HG02763 (cell line): Measurements from ENCODE around the gene ZSCAN10.
A peak's percentile ranks its signal among the peaks of the same experiment; 100 is the strongest.

Source experiments
- ATAC-seq: cut with Tn5 transposase; IDR thresholded peaks from one replicate; pipeline ENCODE4 v1.9.1; 2021; ENCODE audit warnings: mild to moderate bottlenecking, moderate library complexity; ENCODE audit not compliant: unreplicated experiment

ZSCAN10 gene

DNA sequence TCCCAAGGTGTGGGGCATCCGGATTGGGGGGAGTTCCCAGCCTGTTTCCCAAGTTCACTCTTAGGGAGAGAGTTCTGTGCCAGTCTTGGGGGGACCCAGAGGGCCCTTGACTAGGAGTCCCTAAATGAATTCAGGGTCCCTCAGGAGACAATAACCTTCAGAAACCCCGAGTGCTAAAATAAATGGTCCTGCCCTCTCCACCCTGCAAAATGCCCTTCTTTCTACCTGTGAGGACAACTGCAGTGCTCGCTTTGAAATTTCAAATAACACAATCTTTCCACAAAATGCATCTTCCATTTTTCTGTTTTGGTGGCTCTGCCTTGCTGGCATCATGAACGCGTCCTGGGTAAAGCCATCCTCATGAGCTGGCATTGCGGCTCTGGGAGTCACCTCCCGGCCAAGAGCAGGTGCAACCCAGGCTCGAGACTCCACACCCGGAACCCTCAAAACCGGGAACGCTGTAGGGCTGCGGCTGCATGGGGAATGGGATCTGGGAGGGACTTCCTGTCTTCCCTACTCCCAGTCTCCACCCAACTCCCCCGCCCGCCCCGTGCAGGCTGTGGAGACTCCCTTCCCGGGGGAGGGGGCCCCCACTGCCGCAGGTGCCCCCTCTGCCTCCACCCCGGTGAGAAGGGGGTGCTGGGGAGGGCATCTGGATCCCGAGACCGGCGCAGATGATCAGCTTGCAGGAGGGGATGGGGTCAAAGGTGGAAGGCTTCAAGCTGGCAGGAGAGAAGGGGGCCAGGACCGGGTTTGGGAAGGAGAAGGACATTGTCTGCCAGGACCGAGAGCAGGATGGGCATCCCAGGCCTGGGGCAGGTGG lies 13.2 kb upstream of the ZSCAN10 start, which contains the start of gene ZNF205:
Gene ZNF205, plus strand, starts transcription at position 529 of the 823 bp plus-strand sequence. CDS start 845 bp downstream, outside the sequence.
- no peak for ATAC-seq

GRCh38 chr16:3106205-3106928 lies 7.3 kb upstream of the ZSCAN10 start:
- peak; percentile 88 for ATAC-seq

GRCh38 chr16:3101841-3102470 lies 2.9 kb upstream of the ZSCAN10 start:
- no peak for ATAC-seq

DNA sequence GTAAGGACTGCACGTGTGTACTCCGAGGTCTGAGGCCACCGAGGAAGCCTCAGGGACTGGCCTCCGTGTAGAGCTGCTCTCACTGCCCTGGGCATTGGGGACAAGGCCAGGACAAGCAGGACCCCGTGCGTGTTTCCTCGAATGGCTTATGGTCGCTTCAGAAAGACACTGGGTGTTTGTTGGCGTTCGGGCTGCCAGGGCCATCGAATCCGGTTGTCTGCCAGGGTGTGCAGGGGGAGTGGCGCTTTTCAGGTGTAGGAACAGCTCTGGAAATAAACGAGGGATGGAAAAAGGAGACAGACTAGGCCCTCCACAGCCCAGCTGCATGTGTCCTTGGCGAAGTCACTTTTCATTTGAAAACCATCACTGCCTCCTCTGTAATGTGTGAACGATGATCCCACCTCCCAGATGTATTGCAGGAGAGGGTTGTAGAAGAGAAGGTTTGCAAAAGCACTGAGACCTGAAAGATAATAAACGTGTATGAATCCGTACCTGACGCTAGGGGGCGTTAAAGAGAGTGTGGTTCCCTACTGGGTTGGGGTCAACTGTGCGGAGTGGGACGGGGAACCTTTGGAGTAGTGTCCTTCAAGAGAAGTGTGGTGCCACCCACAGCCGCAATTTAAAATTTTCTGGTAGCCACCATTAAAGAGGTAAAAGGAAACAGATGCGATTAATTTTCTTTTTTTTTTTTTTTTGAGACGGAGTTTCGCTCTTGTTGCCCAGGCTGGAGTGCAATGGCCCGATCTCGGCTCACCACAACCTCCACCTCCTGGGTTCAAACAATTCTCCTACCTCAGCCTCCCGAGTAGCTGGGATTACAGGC lies 2.1 kb upstream of the ZSCAN10 start:
- ATAC-seq = no peak

DNA sequence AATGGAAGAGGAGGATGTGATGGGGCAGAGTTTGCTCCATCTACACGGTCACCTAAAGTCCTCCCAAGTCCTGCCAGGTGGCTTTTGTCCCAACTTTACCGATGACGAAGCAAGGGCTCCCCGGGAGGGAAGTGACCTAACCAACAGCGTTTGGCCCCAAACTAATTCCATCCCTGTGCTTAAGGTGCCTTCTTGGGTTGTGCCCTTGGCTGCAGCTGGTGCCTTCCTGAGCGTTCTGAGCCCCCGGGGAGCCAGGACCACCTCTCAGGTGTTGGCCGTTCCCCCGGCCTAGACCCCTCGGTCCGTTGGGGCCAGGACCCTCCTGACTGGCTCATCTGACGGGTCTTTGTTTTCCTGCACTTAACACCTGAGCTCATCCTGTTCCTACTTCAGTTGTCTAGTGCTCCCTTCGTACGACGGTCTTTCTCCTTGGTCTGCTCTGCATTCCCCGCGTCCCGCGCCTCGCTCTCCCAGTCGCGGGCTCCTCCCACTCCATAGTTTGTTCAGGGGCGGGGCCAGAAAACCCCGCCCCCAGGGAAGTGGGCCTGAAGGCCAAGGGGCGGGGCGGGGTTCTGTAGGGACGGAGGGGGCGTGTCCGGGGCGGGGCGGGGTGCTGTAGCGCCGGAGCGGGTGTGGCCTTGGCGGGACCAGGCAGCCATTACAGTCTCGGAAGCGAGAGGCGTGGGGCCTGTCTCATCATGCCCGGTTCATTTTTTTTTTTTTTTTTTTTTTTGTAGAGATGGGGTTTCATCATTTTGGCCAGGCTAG lies 822 bp upstream of the ZSCAN10 start:
- ATAC-seq = peak; percentile 53

DNA sequence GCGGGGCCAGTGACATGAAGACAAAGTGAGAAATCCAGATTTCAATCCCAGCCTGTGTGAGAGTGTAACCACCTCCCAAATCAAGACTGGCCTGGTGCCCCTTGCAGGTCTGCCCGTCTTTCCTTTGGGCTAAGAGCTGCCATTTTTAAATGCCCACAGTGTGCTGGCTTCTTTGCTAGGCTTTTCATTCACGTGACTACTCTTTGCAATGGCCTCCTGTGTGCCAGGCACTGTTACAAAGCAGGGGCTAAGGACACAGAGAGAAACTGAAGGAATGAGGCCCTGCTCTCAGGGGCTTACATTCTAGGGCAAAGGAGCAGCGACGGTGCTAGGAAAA lies 269 bp upstream of the ZSCAN10 start:
- no peak for ATAC-seq

DNA sequence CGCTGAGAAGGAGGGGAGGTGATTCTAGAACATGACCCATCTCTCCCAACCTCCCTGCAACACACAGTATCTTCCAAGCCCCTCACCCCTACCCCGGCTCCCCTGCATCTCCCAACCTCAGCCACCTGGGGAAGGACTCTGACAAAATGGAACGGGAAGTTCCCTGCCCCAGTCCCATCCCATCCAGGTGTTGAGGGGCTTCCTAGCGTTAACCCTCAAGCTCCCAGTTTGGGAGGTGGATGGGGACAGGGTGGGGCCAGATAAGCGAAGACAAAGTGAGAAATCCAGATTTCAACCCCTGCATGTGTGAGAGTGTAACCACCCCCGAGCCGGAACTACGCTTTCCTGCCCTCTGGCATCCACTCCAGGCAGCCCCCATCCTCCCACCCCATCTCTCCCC lies 1.8 kb downstream of the ZSCAN10 start:
- ATAC-seq = no peak

DNA sequence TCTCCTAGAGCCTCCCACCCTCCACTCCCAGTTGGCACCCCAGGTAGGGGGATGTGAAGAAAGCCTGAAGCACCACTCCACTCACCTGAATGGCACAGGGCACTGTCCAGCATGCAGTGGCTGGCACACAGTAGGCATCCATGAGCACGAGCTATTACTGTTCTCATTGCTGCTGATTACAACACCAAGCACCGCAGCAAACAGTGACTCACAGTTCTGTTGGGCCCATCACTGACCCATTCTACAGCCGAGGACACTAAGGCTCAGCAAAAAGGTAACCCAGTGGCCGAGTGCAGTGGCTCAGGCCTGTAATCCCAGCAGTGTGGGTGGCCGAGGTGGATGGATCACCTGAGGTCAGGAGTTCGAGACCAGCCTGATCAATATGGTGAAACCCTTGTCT lies 2.7 kb downstream of the ZSCAN10 start:
- ATAC-seq = no peak

DNA sequence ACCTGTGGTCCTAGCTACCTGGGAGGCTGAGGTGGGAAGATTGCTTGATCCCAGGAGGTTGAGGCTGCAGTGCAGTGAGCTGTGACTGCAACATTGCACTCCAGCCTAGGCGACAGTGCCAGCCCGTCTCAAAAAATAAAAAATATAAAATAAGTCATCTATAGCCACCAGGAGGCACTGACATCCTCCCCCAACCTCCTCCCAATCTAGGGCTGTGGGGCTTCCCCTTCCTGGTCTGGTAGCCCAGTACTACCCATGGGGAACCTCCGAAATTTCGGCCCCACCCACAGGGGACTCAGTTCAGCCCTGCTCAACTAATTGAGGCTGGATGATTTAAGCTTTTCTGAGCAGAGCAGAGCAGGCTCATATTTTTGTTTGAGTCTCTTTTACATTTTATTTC lies 3.2 kb downstream of the ZSCAN10 start:
- ATAC-seq = no peak

DNA sequence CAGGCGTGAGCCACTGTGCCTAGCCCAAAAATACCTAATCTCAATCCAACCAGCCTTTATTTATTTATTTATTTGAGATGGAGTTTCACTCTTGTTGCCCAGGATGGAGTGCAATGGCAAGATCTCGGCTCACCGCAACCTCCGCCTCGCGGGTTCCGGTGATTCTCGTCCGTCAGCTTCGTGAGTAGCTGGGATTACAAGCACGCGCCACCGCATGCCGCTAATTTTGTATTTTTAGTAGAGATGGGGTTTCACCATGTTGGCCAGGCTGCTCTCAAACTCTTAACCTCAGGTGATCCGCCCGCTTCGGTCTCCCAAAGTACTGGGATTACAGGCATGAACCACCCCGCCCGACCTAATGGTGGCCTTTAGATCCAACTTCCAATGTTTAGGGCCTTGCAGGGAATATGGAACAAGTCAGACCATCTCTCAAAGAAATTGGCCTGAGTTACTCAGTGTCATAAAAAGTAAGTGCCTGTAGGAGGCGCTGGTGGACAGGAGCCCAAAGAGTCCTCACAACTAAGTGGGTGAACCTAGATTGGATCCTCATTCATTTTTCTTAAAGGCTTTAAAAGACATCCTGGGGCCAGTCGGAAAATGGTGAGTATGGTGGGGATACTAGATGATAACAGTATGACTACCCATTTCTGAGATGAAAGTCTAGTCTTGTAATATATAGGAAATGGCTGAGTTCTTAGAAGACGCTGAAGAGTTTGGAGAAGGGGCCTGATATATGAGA lies 4.6 kb downstream of the ZSCAN10 start:
- no peak for ATAC-seq

DNA sequence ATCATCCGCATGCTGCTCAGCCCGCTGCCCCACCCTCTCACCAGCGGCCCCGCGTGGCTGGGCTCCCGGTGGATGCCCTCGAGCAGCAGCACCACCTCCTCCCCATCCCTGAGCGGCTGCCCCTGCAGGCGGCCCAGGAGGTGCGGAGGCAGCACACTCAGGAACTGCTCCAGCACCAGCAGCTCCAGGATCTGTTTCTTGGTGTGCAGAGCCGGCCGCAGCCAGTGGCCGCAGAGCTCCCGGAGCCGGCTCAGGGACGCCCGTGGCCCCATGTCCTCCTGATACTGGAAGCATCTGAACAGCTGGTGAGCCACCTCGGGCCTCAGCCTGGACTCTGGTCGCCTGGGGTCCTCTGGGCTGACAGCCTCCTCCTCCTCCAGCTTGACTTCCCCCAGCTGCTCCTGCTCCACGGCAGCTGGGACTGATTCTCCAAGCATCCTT lies 6.6 kb downstream of the ZSCAN10 start:
- no peak for ATAC-seq

DNA sequence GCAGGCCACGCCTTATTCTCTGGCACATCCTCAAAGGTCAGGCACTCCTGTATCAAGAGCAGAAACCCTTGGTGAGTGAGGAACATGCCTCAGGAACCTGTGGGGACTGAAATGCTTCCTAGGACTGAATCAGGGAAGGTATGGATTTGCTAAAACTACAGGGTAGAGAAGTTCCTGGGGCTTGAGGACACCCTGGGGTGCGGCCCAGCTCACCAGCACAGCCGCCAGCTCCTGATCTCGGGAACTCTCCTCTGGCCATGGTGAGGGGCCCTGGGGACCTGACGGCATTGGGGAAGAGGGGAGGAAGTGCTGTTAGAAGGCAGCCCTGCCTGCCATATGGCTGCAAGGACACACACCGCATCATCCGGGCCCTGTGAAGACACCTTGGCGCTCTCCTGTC lies 7.5 kb downstream of the ZSCAN10 start:
- ATAC-seq = no peak

DNA sequence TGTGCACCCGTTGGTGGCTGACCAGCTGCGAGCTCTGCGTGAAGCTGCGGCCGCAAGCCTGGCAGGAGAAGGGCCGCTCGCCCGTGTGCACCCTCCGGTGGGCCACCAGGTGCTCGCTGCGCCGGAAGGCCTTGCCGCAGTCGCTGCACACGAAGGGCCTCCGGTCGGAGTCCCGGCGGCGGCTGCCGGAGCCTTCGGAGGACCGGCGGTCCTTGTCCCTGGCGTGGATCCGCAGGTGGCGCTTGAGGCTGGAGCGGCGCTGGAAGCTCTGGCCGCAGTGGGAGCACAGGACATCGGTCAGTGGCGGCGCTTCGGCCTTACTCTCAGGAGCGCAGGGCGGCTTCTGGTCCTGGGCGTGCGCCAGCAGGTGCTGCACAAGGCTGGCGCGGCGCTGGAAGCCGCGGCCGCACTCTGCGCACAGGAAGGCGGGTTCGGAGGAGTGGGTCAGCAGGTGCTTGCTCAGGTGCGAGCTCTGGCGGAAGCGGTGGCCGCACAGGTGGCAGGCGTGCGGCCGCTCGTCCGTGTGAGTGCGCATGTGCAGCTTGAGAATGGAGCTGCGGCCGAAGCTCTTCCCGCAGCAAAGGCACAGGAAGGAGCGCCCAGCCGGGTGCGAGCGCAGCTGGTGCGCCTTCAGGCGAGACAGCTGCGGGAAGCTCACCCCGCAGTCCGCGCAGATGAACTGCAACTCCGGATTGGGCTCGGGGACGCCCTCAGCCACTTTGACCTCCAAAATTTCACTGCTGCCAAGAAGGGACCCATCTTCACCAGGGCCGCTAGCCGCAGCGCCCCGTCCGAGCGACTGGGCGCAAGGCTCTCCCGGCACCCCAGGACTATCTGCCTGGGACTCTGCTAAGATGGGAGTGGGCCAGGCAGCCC lies 9.1 kb downstream of the ZSCAN10 start:
- no peak for ATAC-seq

DNA sequence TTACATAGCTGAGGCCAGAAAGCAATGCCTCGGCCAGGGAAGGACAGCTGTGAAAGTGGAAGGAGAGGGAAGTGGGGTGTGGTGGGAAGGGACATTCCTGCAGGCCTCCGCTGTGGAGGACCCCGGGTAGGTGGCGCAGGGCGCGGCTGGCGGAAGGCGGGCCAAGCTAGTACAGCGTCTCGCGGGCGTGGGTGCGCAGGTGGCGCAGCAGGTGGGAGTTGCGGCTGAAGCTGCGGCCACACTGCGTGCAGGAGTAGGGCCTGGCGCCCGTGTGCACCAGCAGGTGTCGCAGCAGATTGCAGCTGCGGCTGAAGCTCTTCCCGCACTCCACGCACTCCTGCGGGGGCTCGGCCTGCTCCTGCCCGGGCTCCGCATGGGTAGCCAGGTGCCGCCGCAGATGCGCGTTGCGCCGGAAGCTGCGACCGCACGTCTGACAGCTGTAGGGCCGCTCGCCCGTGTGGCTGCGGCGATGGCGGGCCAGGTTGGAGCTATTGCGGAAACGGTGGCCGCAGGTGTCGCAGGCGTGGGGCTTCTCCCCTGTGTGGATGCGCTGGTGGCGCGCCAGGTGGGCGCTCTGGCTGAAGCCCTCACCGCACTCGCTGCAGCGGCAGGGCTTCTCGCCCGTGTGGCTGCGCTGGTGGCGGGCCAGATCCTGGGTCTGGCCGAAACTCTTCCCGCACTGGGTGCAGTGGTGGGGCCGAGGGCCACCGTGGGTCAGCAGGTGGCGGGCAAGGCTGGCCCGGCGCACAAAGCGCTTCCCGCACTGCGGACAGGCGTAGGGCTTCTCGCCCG lies 10.0 kb downstream of the ZSCAN10 start:
- no peak for ATAC-seq

DNA sequence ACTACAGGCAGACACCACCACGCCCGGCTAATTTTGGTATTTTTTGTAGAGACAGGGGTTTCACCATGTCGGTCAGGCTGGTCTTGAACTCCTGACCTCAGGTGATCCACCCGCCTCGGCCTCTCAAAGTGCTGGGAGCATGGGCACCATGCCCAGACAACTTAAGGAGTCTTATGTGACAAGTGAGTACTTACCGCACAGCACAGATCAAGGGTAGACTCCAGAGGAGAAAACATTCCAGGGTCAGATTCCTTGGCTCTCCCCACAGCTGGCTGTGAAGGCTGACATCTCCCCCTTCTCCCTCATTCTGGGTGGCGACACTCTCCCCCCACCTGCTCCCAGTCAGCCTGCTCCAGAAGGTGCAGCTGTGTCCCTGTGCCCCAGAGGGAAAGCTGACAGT lies 10.6 kb downstream of the ZSCAN10 start:
- ATAC-seq = no peak

DNA sequence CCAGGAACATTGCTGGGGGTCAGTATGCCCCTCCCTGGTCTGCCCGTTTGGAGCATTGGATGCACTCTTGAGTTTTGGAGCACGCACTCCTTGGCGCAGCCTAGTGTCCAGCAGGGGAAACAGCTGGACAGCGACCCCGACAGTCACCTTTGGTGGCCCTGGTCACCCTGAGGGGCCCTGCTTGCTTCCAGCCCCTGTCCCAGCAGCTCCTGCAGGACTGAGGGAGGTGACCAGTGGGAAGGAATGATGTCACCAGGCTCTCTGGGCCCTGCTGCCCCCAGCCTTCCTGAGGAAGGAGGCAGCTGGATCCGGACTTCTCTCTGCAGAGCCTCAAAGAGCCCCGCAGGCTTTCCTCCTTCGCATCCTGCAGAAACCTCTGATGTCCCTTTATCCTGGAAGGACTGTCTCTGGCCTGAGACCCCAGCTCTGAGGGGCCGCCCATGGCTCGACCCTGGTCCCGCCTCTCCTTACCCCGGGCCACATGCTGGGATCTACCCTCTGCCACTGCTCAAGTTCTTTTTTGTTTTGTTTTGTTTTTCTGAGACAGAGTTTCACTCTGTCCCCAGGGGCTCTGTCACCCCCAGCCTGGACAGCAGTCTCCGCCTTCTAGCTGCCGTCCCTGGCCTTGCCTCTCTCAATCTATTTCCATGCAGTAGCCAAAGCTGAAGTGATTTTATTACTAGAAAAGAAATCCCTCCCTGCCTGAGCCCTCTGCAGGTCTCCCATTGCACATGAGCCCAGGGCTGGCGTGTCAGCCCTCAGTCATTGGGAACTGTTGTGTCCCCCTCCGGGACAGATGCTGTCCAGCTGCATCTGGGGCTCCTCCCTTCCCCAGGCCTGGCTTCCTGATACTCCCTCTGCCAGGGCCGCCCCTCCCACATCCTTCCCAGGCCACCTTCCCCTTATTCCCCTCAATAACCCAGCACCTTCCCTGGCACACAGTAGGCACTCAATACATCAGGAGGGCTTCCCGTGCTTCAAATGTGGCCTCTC lies 11.6 kb downstream of the ZSCAN10 start:
- no peak for ATAC-seq
